Measurements from ENCODE around the gene ASTN2. TPM values are rescaled to one million over a fixed set of nuclear protein-coding genes. Genes with fewer than 3 reads are reported as not detected.
"Not testable (repeated sequence)": the region's sequence is repeated elsewhere in the genome, so short reads cannot be mapped to it uniquely, and the experiment has no call there.

ASTN2 gene
- total RNA-seq, 2 experiments from 2014 or later: 5.2 to 6.0 TPM

GRCh38 chr9:116910201-116910600 is 504.7 kb downstream of the ASTN2 start:
- POLR2A ChIA-PET: no interaction called here
- no peaks in the 10 kb centered on the region for H3K9me3 Mint-ChIP-seq
- no peak for DNase-seq
- H3K27me3 Mint-ChIP-seq: no peaks in the 10 kb centered on the region
- no peaks in the 10 kb centered on the region for H3K4me1 Mint-ChIP-seq
- ATAC-seq (ENCODE audit: low read depth): no peak
- no peak overlapping the region for H3K4me3 Mint-ChIP-seq
- no peaks in the 10 kb centered on the region for H3K36me3 Mint-ChIP-seq
- H3K27ac Mint-ChIP-seq: no peak overlapping the region

DNA sequence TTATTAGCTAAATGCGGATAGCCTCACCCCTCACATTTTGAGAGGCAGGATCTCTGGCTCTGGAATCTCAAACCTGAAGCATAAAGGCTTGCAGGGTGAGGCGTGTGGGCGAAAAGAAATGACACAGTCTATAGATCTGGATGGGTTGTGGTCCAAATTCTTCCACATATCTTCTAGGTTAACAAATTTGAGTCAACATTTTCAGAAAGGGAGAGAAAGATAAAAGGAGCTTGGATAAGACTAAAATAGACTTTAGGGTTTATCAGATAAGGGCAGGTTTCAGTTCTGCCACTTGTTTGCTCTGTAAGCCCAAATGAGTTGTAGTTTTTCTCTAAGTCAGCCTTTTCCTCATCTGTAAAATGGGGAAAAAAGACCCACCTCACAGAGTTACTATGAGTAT is 506.9 kb downstream of the ASTN2 start:
- no peak overlapping the region for H3K4me3 Mint-ChIP-seq
- ATAC-seq (ENCODE audit: low read depth) (no peak), DNase-seq (no peak)
- no peaks in the 10 kb centered on the region for H3K9me3 Mint-ChIP-seq
- POLR2A ChIA-PET: no interaction called here
- no peak overlapping the region for H3K27ac Mint-ChIP-seq
- no peaks in the 10 kb centered on the region for H3K36me3 Mint-ChIP-seq
- no peaks in the 10 kb centered on the region for H3K4me1 Mint-ChIP-seq
- H3K27me3 Mint-ChIP-seq: no peaks in the 10 kb centered on the region

GRCh38 chr9:116905171-116905588 is 509.7 kb downstream of the ASTN2 start:
- DNase-seq (no peak), ATAC-seq (ENCODE audit: low read depth) (no peak)
- no peaks in the 10 kb centered on the region for H3K9me3 Mint-ChIP-seq
- no peaks in the 10 kb centered on the region for H3K4me1 Mint-ChIP-seq
- POLR2A ChIA-PET: no interaction called here
- H3K4me3 Mint-ChIP-seq: no peak overlapping the region
- no peak overlapping the region for H3K27ac Mint-ChIP-seq
- no peaks in the 10 kb centered on the region for H3K36me3 Mint-ChIP-seq
- H3K27me3 Mint-ChIP-seq: no peaks in the 10 kb centered on the region

DNA sequence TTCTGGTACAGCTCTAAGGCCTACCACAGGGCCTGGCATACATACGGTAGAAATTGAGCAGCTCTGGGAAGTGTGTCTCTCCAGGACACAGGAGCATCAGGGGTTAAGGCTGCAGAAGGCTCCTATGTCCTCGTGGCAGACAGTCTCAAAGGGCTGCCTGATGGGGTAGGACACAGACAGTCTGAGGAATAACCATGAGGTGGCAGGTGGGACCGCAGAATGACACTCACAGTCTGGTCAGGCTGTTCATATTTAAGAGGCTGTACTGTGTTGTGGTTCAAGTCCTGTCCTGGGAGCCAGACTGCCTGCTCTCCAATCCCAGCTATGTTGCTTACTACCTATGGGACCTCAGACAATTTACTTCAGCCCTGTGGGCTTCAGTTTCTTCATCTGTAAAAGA is 510.7 kb downstream of the ASTN2 start:
- Mint-ChIP-seq H3K9me3 (peaks cover 9% of the 10 kb centered on the region), H3K4me3 (no peak overlapping the region), H3K27ac (no peak overlapping the region), H3K36me3 (no peaks in the 10 kb centered on the region), H3K27me3 (no peaks in the 10 kb centered on the region), H3K4me1 (no peaks in the 10 kb centered on the region)
- POLR2A ChIA-PET: no interaction called here
- ATAC-seq (ENCODE audit: low read depth) (no peak), DNase-seq (no peak)

GRCh38 chr9:116901260-116901659 is 513.6 kb downstream of the ASTN2 start:
- ATAC-seq (ENCODE audit: low read depth) (no peak), DNase-seq (no peak)
- H3K4me1 Mint-ChIP-seq: no peaks in the 10 kb centered on the region
- no peak overlapping the region for H3K4me3 Mint-ChIP-seq
- H3K27me3 Mint-ChIP-seq: no peaks in the 10 kb centered on the region
- no peaks in the 10 kb centered on the region for H3K36me3 Mint-ChIP-seq
- H3K27ac Mint-ChIP-seq: no peak overlapping the region
- POLR2A ChIA-PET: no interaction called here
- peaks cover 13% of the 10 kb centered on the region for H3K9me3 Mint-ChIP-seq

DNA sequence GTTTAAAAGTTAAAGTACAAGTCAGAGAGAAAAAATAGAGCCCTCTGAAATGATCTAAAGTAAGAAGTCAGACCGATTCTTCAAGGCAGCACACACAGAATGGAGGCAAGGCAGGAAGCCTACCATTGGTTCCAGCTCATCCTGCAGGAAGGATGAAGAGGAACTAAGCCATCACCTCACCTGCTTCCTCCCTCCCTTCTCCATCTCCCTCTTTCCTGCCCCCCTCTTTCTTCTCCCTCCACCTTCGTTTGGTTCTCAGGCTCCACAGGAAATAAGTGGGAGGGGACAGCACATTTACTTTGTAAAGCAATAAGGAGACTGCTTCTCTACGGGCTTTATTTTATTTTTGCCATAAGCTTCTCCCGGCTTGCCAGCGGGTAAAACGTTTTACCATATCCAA is 514.3 kb downstream of the ASTN2 start:
- no peaks in the 10 kb centered on the region for H3K27me3 Mint-ChIP-seq
- no peak overlapping the region for H3K4me3 Mint-ChIP-seq
- POLR2A ChIA-PET: no interaction called here
- no peaks in the 10 kb centered on the region for H3K36me3 Mint-ChIP-seq
- peaks cover 13% of the 10 kb centered on the region for H3K9me3 Mint-ChIP-seq
- no peak overlapping the region for H3K27ac Mint-ChIP-seq
- no peak for DNase-seq
- H3K4me1 Mint-ChIP-seq: no peaks in the 10 kb centered on the region
- no peak for ATAC-seq (ENCODE audit: low read depth)

DNA sequence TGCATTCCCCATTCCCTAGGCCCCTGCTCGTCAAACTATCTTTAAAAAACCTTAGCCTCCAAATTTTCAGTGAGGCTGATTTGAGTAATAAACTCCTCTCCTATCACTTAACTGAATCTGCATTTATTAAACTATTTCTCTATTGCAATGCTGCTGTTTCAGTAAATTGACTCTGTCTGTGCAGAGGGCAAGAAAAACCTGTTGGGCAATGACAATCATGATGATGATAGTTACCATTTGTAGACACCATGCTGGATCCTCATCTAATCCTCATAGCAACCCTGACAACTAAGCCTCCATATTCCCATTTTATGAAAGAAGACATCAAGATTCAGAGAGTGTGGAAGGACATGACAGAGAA is 514.9 kb downstream of the ASTN2 start:
- Mint-ChIP-seq H3K36me3 (no peaks in the 10 kb centered on the region), H3K27me3 (no peaks in the 10 kb centered on the region), H3K27ac (no peak overlapping the region), H3K4me3 (no peak overlapping the region), H3K4me1 (no peaks in the 10 kb centered on the region), H3K9me3 (peaks cover 13% of the 10 kb centered on the region)
- no peak for ATAC-seq (ENCODE audit: low read depth)
- POLR2A ChIA-PET: no interaction called here
- no peak for DNase-seq

DNA sequence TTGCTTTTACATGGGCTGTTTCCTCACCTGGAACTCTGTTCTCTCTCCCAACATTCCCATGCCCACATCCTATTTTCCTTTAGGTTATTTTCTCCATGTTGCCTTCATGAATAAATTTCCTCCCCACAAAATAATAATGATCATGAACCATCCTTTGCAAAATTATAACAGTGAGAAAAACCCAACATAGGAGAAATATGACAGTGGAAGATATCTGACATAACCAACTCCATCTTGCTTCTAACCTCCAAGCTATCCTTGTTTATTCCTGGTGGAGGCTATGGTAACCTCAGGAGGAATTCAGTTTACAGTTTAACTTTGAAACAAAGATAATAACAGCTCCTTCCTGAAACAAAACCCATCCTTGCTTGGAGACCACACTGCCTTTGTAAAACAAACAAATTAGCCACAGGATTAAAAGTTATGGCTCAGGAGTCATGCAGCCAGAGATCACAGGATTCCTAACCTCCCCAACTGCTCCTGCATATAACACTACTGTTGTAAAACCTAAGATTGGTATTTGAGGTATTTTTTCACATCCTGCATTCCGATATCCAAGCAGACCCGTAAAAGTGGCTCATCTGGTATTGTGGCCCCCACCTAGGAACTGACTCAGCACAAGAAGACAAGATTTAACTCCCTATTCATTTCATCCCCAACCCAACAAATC is 515.4 kb downstream of the ASTN2 start:
- ATAC-seq (ENCODE audit: low read depth): no peak
- DNase-seq: no peak
- POLR2A ChIA-PET: no interaction called here
- Mint-ChIP-seq H3K36me3 (no peaks in the 10 kb centered on the region), H3K27ac (no peak overlapping the region), H3K4me1 (no peaks in the 10 kb centered on the region), H3K4me3 (no peak overlapping the region), H3K9me3 (peaks cover 13% of the 10 kb centered on the region), H3K27me3 (no peaks in the 10 kb centered on the region)

DNA sequence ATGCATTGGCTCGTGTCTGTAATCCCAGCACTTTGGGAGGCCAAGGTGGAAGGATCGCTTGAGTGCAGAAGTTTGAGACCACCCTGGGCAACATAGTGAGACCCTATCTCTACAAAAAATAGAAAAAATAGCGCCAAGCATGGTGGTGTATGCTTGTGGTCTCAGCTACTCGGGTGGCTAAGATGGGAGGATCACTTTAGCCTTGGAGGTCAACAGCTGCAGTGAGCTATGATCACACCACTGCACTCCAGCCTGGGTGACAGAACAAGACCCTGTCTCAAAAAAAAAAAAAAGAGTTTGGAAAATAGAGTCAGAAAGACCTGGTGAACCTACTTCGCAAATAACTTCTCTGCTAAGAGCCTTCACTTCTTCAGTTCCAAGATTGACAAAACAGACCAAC is 516.7 kb downstream of the ASTN2 start:
- H3K4me1 Mint-ChIP-seq; H3K27me3 Mint-ChIP-seq; DNase-seq; H3K36me3 Mint-ChIP-seq; ATAC-seq (ENCODE audit: low read depth); POLR2A ChIA-PET; H3K4me3 Mint-ChIP-seq; H3K27ac Mint-ChIP-seq: not testable (repeated sequence)
- peaks cover 13% of the 10 kb centered on the region for H3K9me3 Mint-ChIP-seq

- Mint-ChIP-seq H3K27ac (no peak overlapping the region), H3K4me3 (no peak overlapping the region)
Observed at GRCh38 chr9:116897201-116897600, 517.7 kb downstream of the ASTN2 start.

GRCh38 chr9:116895961-116896360 is 518.9 kb downstream of the ASTN2 start:
- no peaks in the 10 kb centered on the region for H3K4me1 Mint-ChIP-seq
- no peaks in the 10 kb centered on the region for H3K36me3 Mint-ChIP-seq
- no peak for DNase-seq
- H3K27ac Mint-ChIP-seq: no peak overlapping the region
- ATAC-seq (ENCODE audit: low read depth): no peak
- POLR2A ChIA-PET: no interaction called here
- no peaks in the 10 kb centered on the region for H3K27me3 Mint-ChIP-seq
- peaks cover 13% of the 10 kb centered on the region for H3K9me3 Mint-ChIP-seq
- no peak overlapping the region for H3K4me3 Mint-ChIP-seq

More at GRCh38 chr9:116897201-116897600, 517.7 kb downstream of the ASTN2 start:
- ATAC-seq (ENCODE audit: low read depth) (no peak), DNase-seq (no peak)
- Mint-ChIP-seq H3K27me3 (no peaks in the 10 kb centered on the region), H3K9me3 (peaks cover 13% of the 10 kb centered on the region), H3K4me1 (no peaks in the 10 kb centered on the region), H3K36me3 (no peaks in the 10 kb centered on the region)
- POLR2A ChIA-PET: no interaction called here

- Mint-ChIP-seq H3K27me3 (no peaks in the 10 kb centered on the region), H3K4me1 (no peaks in the 10 kb centered on the region)
- ATAC-seq (ENCODE audit: low read depth): no peak
Observed at GRCh38 chr9:116891424-116891823, 523.4 kb downstream of the ASTN2 start.

DNA sequence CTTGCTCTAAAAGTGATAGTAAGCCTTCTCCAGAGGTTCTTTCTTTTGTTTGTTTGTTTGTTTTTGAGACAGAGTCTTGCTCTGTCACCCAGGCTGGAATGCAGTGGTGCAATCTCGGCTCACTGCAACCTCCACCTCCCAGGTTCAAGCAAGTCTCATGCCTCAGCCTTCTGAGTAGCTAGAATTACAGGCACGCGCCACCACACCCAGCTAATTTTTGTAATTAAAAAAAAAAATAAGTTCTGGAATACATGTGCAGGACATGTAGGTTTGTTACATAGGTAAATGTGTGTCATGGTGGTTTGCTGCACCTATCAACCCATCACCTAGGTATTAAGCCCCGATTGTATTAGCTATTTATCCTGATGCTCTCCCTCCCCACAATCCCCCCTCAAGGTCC is 526.4 kb downstream of the ASTN2 start:
- POLR2A ChIA-PET, H3K4me3 Mint-ChIP-seq, H3K27ac Mint-ChIP-seq: not testable (repeated sequence)

More at GRCh38 chr9:116891424-116891823, 523.4 kb downstream of the ASTN2 start:
- DNase-seq: no peak
- H3K27ac Mint-ChIP-seq: no peak overlapping the region
- no peak overlapping the region for H3K4me3 Mint-ChIP-seq
- POLR2A ChIA-PET: no interaction called here
- no peaks in the 10 kb centered on the region for H3K9me3 Mint-ChIP-seq
- H3K36me3 Mint-ChIP-seq: no peaks in the 10 kb centered on the region

GRCh38 chr9:116888066-116888465 is 526.8 kb downstream of the ASTN2 start:
- H3K4me3 Mint-ChIP-seq: no peak overlapping the region
- DNase-seq: no peak
- no peak overlapping the region for H3K27ac Mint-ChIP-seq
- no peak for ATAC-seq (ENCODE audit: low read depth)
- POLR2A ChIA-PET: no interaction called here
- no peaks in the 10 kb centered on the region for H3K9me3 Mint-ChIP-seq
- no peaks in the 10 kb centered on the region for H3K4me1 Mint-ChIP-seq
- no peaks in the 10 kb centered on the region for H3K36me3 Mint-ChIP-seq
- H3K27me3 Mint-ChIP-seq: no peaks in the 10 kb centered on the region

More for the DNA sequence above, 526.4 kb downstream of the ASTN2 start:
- DNase-seq; ATAC-seq (ENCODE audit: low read depth); H3K4me1 Mint-ChIP-seq; H3K9me3 Mint-ChIP-seq; H3K27me3 Mint-ChIP-seq; H3K36me3 Mint-ChIP-seq: not testable (repeated sequence)

DNA sequence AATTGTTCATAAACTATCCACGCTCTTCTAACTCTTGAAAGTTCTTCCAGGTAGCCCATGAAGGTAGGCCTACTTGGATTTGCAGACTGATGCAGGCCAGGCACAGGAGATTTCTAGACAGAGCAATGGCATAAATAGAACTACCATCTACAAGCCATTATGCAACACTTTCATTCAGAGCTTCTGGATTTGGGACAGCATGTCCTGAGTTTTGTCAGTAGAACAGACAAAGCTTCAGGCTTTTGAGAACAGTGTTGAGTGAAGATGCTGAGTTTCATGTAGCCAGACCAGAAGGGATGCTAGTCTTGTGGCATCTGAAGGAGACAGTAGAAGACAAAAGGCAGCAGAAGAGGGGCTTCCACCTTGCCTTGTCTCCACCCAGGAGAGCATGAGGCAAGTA is 531.2 kb downstream of the ASTN2 start:
- Mint-ChIP-seq H3K36me3 (no peaks in the 10 kb centered on the region), H3K4me3 (no peak overlapping the region), H3K27me3 (no peaks in the 10 kb centered on the region), H3K9me3 (peaks cover 2% of the 10 kb centered on the region), H3K27ac (no peak overlapping the region), H3K4me1 (no peaks in the 10 kb centered on the region)
- DNase-seq (no peak), ATAC-seq (ENCODE audit: low read depth) (no peak)
- POLR2A ChIA-PET: no interaction called here

Data from activated naive CD8-positive, alpha-beta T cell treated with anti-CD3 and anti-CD28 coated beads, Interleukin-2, amount 10 ng/mL, durations not matched to agents 7 days and 5 days (primary cell).